OCI-LY3 (cell line): Measurements from ENCODE around the gene F8.
"Not testable (repeated sequence)": the region's sequence is repeated elsewhere in the genome, so short reads cannot be mapped to it uniquely, and the experiment has no call there.

Experiments
- H2AFZ ChIP-seq: fragments of 200-600, 300-600 bp; shearing (Covaris generic); 2 replicates; pipeline ENCODE4 v1.6.0; 2014; ENCODE audit warnings: antibody characterized with exemption, low read depth, low read length
- H3K27ac ChIP-seq: fragments of 200-600, 300-600 bp; sonication (generic); 2 replicates; pipeline ENCODE4 v1.5.1; 2014; ENCODE audit warnings: mild to moderate bottlenecking, low read length, moderate library complexity, mixed read lengths
- H3K27me3 ChIP-seq: fragments of 200-600, 300-600 bp; sonication (generic); 2 replicates; pipeline ENCODE4 v1.6.1; 2014; ENCODE audit warnings: low read depth, low read length, mixed read lengths
- H3K36me3 ChIP-seq: fragments of 200-600, 300-600 bp; sonication (generic); replicated peaks from 2 replicates; pipeline ENCODE3; 2014; ENCODE audit warnings: low read depth, low read length, mixed read lengths
- H3K4me1 ChIP-seq: fragments of 300-600, 200-600 bp; sonication (generic); 2 replicates; pipeline ENCODE4 v1.6.1; 2014; ENCODE audit warnings: low read length, mixed read lengths
- H3K4me2 ChIP-seq: fragments of 200-600, 300-600 bp; sonication (generic); 2 replicates; pipeline ENCODE4 v1.6.1; 2014; ENCODE audit warnings: low read length, mixed read lengths
- H3K4me3 ChIP-seq: fragments of 300-600, 200-600 bp; sonication (generic); 2 replicates; pipeline ENCODE4 v1.5.1; 2014; ENCODE audit warnings: antibody characterized with exemption, mild to moderate bottlenecking, low read length, moderate library complexity
- H3K79me2 ChIP-seq: fragments of 300-600, 200-600 bp; shearing (Covaris generic); 2 replicates; pipeline ENCODE4 v1.6.1; 2014; ENCODE audit warnings: mild to moderate bottlenecking, low read length, mixed read lengths
- H3K9ac ChIP-seq: fragments of 300-600, 200-600 bp; shearing (Covaris generic); 2 replicates; pipeline ENCODE4 v1.6.0; 2014; ENCODE audit warnings: mild to moderate bottlenecking, low read length, moderate library complexity
- H3K9me3 ChIP-seq: fragments of 200-600, 300-600 bp; shearing (Covaris generic); 2 replicates; pipeline ENCODE4 v1.6.1; 2014; ENCODE audit warnings: low read length, mixed read lengths; ENCODE audit not compliant: insufficient read depth
- H4K20me1 ChIP-seq: fragments of 200-600, 300-600 bp; sonication (generic); 2 replicates; pipeline ENCODE4 v1.6.1; 2016; ENCODE audit warnings: low read length, mixed read lengths; ENCODE audit not compliant: insufficient read depth
- CTCF ChIP-seq: fragments of 200-600, 300-600 bp; sonication (generic); IDR thresholded peaks from 2 replicates; pipeline ENCODE4 v1.5.1; 2014; ENCODE audit warnings: antibody characterized with exemption, low read length, low read depth
- EZH2phosphoT487 ChIP-seq: fragments of 200-600 bp; shearing (Covaris generic); IDR thresholded peaks from 2 replicates; pipeline ENCODE4 v1.6.1; 2018; ENCODE audit warnings: antibody characterized with exemption, mixed run types, low read depth

The F8 gene

GRCh38 chrX:154885549-154885948 lies 137.0 kb downstream of the F8 start:
- not testable (repeated sequence) for H3K79me2 ChIP-seq, H2AFZ ChIP-seq, H4K20me1 ChIP-seq, H3K27ac ChIP-seq, H3K4me2 ChIP-seq, H3K27me3 ChIP-seq, H3K4me1 ChIP-seq, H3K9me3 ChIP-seq, H3K36me3 ChIP-seq, H3K9ac ChIP-seq, H3K4me3 ChIP-seq

- not testable (repeated sequence) for H3K9ac ChIP-seq, H3K4me3 ChIP-seq, H3K36me3 ChIP-seq, H4K20me1 ChIP-seq, H3K27ac ChIP-seq, H3K9me3 ChIP-seq, H3K4me1 ChIP-seq, H3K4me2 ChIP-seq, H3K79me2 ChIP-seq, H2AFZ ChIP-seq, H3K27me3 ChIP-seq
These were observed 137.5 kb downstream of the F8 start for GRCh38 chrX:154885057-154885456.

- H3K27ac ChIP-seq, H3K36me3 ChIP-seq, H3K4me1 ChIP-seq, H3K9ac ChIP-seq, H3K4me2 ChIP-seq, H2AFZ ChIP-seq, H3K9me3 ChIP-seq, H3K4me3 ChIP-seq, H3K79me2 ChIP-seq, H4K20me1 ChIP-seq, H3K27me3 ChIP-seq: not testable (repeated sequence)
These were observed 138.5 kb downstream of the F8 start for GRCh38 chrX:154884069-154884468.

GRCh38 chrX:154873329-154873728 lies 149.2 kb downstream of the F8 start:
- no peak overlapping the region for H2AFZ ChIP-seq
- no peak overlapping the region for H3K4me3 ChIP-seq
- no peak overlapping the region for H3K9ac ChIP-seq
- no peaks in the 10 kb centered on the region for H3K79me2 ChIP-seq
- H3K4me1 ChIP-seq, result no peaks in the 10 kb centered on the region
- no peaks in the 10 kb centered on the region for H4K20me1 ChIP-seq
- no peak overlapping the region for H3K27ac ChIP-seq
- no peaks in the 10 kb centered on the region for H3K9me3 ChIP-seq
- H3K36me3 ChIP-seq, result no peaks in the 10 kb centered on the region
- TF ChIP-seq EZH2phosphoT487 (no peak), CTCF (no peak)
- H3K27me3 ChIP-seq, result no peaks in the 10 kb centered on the region
- H3K4me2 ChIP-seq, result no peak overlapping the region

GRCh38 chrX:154868522-154868921 lies 154.0 kb downstream of the F8 start:
- not testable (repeated sequence) for H3K36me3 ChIP-seq, H3K4me1 ChIP-seq, H3K79me2 ChIP-seq, H2AFZ ChIP-seq, H3K27me3 ChIP-seq, H3K9me3 ChIP-seq, H3K27ac ChIP-seq, H3K4me2 ChIP-seq, H4K20me1 ChIP-seq, H3K9ac ChIP-seq, H3K4me3 ChIP-seq

GRCh38 chrX:154855256-154855655 lies 167.3 kb downstream of the F8 start:
- H3K79me2 ChIP-seq, result no peaks in the 10 kb centered on the region
- no peak overlapping the region for H2AFZ ChIP-seq
- no peaks in the 10 kb centered on the region for H4K20me1 ChIP-seq
- TF ChIP-seq EZH2phosphoT487 (no peak), CTCF (no peak)
- no peak overlapping the region for H3K9ac ChIP-seq
- H3K4me2 ChIP-seq, result no peak overlapping the region
- no peak overlapping the region for H3K27ac ChIP-seq
- no peaks in the 10 kb centered on the region for H3K36me3 ChIP-seq
- H3K9me3 ChIP-seq, result no peaks in the 10 kb centered on the region
- H3K27me3 ChIP-seq, result no peaks in the 10 kb centered on the region
- no peaks in the 10 kb centered on the region for H3K4me1 ChIP-seq
- no peak overlapping the region for H3K4me3 ChIP-seq
